Neural progenitor cell (in vitro differentiated cells): ENCODE data around the gene CNTN2. TPM values are rescaled to one million over a fixed set of nuclear protein-coding genes. Genes with fewer than 3 reads are reported as not detected.

Experiments
- DNase-seq: peaks from one replicate; pipeline ENCODE4 v3.0.0-alpha.2; 2016; ENCODE audit warnings: low spot score
- H2AFZ ChIP-seq: fragments of 200-600 bp; sonication (generic); replicated peaks from 2 replicates; pipeline ENCODE4 v1.6.1; 2016; ENCODE audit warnings: antibody characterized with exemption
- H3F3A ChIP-seq: fragments of 200-600 bp; sonication (generic); 2 replicates; pipeline ENCODE4 v1.6.1; 2016; ENCODE audit warnings: antibody characterized with exemption, low read depth
- H3K27ac ChIP-seq: fragments of 200-600 bp; sonication (generic); 2 replicates; pipeline ENCODE4 v1.5.1; 2016; ENCODE audit warnings: mild to moderate bottlenecking
- H3K27me3 ChIP-seq: fragments of 200-600 bp; sonication (generic); 2 replicates; pipeline ENCODE4 v1.6.1; 2016; ENCODE audit warnings: mild to moderate bottlenecking, moderate library complexity
- H3K36me3 ChIP-seq: fragments of 200-600 bp; sonication (generic); 2 replicates; pipeline ENCODE4 v1.5.1; 2016
- H3K4me1 ChIP-seq: fragments of 200-600 bp; sonication (generic); 2 replicates; pipeline ENCODE4 v1.6.1; 2016; ENCODE audit warnings: mixed run types
- H3K4me2 ChIP-seq: fragments of 200-600 bp; sonication (generic); 2 replicates; pipeline ENCODE4 v1.6.1; 2016
- H3K4me3 ChIP-seq: fragments of 200-600 bp; sonication (generic); 2 replicates; pipeline ENCODE4 v1.5.1; 2016
- H3K79me2 ChIP-seq: fragments of 200-600 bp; sonication (generic); 2 replicates; pipeline ENCODE4 v1.6.1; 2016; ENCODE audit warnings: low read depth
- H3K9ac ChIP-seq: fragments of 200-600 bp; sonication (generic); 2 replicates; pipeline ENCODE4 v1.6.1; 2016
- H3K9me3 ChIP-seq: fragments of 200-600 bp; sonication (generic); 2 replicates; pipeline ENCODE4 v1.5.1; 2016; ENCODE audit warnings: low read depth
- H4K20me1 ChIP-seq: fragments of 200-600 bp; sonication (generic); 2 replicates; pipeline ENCODE4 v1.6.1; 2016; ENCODE audit warnings: low read depth
- H3K27ac Mint-ChIP-seq: 3 replicates; pipeline ENCODE4 v1.8.0; 2021; ENCODE audit warnings: mixed read lengths
- H3K27me3 Mint-ChIP-seq: 2 replicates; pipeline ENCODE4 v1.8.0; 2022; ENCODE audit warnings: low read depth, mild to moderate bottlenecking, inconsistent platforms, moderate library complexity, mixed read lengths; ENCODE audit not compliant: insufficient read depth
- H3K36me3 Mint-ChIP-seq: 3 replicates; pipeline ENCODE4 v1.8.0; 2021; ENCODE audit warnings: mixed read lengths
- H3K4me1 Mint-ChIP-seq: 3 replicates; pipeline ENCODE4 v1.8.0; 2021; ENCODE audit warnings: mixed read lengths
- H3K4me3 Mint-ChIP-seq: 3 replicates; pipeline ENCODE4 v1.8.0; 2021; ENCODE audit warnings: mild to moderate bottlenecking, moderate library complexity, mixed read lengths
- H3K9me3 Mint-ChIP-seq: 3 replicates; pipeline ENCODE4 v1.8.0; 2020; ENCODE audit warnings: mixed read lengths
- EZH2 ChIP-seq: fragments of 200-600 bp; sonication (generic); IDR thresholded peaks from 2 replicates; pipeline ENCODE4 v1.6.1; 2017; ENCODE audit warnings: antibody characterized with exemption, mild to moderate bottlenecking, moderate library complexity
- EZH2phosphoT487 ChIP-seq: fragments of 200-600 bp; sonication (generic); IDR thresholded peaks from 2 replicates; pipeline ENCODE4 v1.6.1; 2017; ENCODE audit warnings: antibody characterized with exemption
- total RNA-seq: library from RNA; depleted of rRNA; stranded (reverse); fragments of >200 nt; gene quantifications from 2 replicates; pipeline ENCODE4 v1.2.3, GENCODE V29; 2015; ENCODE audit warnings: low replicate concordance
- TF ChIP-seq, protein P1 (sequence below): fragments of 200-600 bp; sonication (generic); IDR thresholded peaks from 2 replicates; pipeline ENCODE4 v1.5.1; 2017; ENCODE audit warnings: antibody characterized with exemption, mild to moderate bottlenecking

The CNTN2 gene
- total RNA-seq, 1 donor from 2014 or later = 8.4 TPM

GRCh38 chr1:205109269-205109668 is 66.3 kb downstream of the CNTN2 start:
- Histone ChIP-seq H3K27me3 (no peaks in the 10 kb centered on the region), H3K9me3 (no peaks in the 10 kb centered on the region), H2AFZ (no peak overlapping the region), H4K20me1 (no peaks in the 10 kb centered on the region), H3K9ac (no peak overlapping the region), H3K79me2 (no peaks in the 10 kb centered on the region), H3K27ac (no peak overlapping the region), H3K4me3 (no peak overlapping the region), H3K4me2 (no peak overlapping the region), H3K4me1 (no peaks in the 10 kb centered on the region), H3K36me3 (peaks cover 5% of the 10 kb centered on the region), H3F3A (no peaks in the 10 kb centered on the region)
- Mint-ChIP-seq H3K9me3 (no peaks in the 10 kb centered on the region), H3K27me3 (peaks cover 2% of the 10 kb centered on the region), H3K4me3 (no peak overlapping the region), H3K36me3 (peaks cover 22% of the 10 kb centered on the region), H3K4me1 (no peaks in the 10 kb centered on the region), H3K27ac (no peak overlapping the region)
- DNase-seq = no peak
- TF ChIP-seq, protein P1, sequence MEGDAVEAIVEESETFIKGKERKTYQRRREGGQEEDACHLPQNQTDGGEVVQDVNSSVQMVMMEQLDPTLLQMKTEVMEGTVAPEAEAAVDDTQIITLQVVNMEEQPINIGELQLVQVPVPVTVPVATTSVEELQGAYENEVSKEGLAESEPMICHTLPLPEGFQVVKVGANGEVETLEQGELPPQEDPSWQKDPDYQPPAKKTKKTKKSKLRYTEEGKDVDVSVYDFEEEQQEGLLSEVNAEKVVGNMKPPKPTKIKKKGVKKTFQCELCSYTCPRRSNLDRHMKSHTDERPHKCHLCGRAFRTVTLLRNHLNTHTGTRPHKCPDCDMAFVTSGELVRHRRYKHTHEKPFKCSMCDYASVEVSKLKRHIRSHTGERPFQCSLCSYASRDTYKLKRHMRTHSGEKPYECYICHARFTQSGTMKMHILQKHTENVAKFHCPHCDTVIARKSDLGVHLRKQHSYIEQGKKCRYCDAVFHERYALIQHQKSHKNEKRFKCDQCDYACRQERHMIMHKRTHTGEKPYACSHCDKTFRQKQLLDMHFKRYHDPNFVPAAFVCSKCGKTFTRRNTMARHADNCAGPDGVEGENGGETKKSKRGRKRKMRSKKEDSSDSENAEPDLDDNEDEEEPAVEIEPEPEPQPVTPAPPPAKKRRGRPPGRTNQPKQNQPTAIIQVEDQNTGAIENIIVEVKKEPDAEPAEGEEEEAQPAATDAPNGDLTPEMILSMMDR = no peak
- TF ChIP-seq EZH2phosphoT487 = no peak
- TF ChIP-seq EZH2 = no peak

- TF ChIP-seq EZH2phosphoT487 (no peak), EZH2 (no peak)
- TF ChIP-seq, protein P1 = no peak
- DNase-seq = no peak
- Histone ChIP-seq H3K9me3 (no peaks in the 10 kb centered on the region), H3K4me1 (no peaks in the 10 kb centered on the region), H3K4me2 (no peak overlapping the region), H3K36me3 (peaks cover 10% of the 10 kb centered on the region), H2AFZ (no peak overlapping the region), H3K27me3 (no peaks in the 10 kb centered on the region), H3K79me2 (peaks cover 2% of the 10 kb centered on the region), H3K9ac (no peak overlapping the region), H3K27ac (no peak overlapping the region), H4K20me1 (no peaks in the 10 kb centered on the region), H3K4me3 (no peak overlapping the region), H3F3A (no peaks in the 10 kb centered on the region)
- Mint-ChIP-seq H3K27ac (no peak overlapping the region), H3K4me1 (no peaks in the 10 kb centered on the region), H3K36me3 (peaks cover 20% of the 10 kb centered on the region), H3K9me3 (no peaks in the 10 kb centered on the region), H3K27me3 (peaks cover 2% of the 10 kb centered on the region), H3K4me3 (no peak overlapping the region)
These were observed 66.7 kb downstream of the CNTN2 start for GRCh38 chr1:205109711-205110110.

- no peak overlapping the region for H2AFZ ChIP-seq
- TF ChIP-seq EZH2phosphoT487 = no peak
- H3K9ac ChIP-seq = no peak overlapping the region
- H3K27me3 Mint-ChIP-seq = peaks cover 2% of the 10 kb centered on the region
- no peaks in the 10 kb centered on the region for H3F3A ChIP-seq
- H3K9me3 Mint-ChIP-seq = no peaks in the 10 kb centered on the region
- no peaks in the 10 kb centered on the region for H3K4me1 Mint-ChIP-seq
- H4K20me1 ChIP-seq = peaks cover 3% of the 10 kb centered on the region
- peaks cover 16% of the 10 kb centered on the region for H3K79me2 ChIP-seq
- peaks cover 10% of the 10 kb centered on the region for H3K36me3 Mint-ChIP-seq
- no peak for DNase-seq
- no peak overlapping the region for H3K27ac Mint-ChIP-seq
- no peak overlapping the region for H3K27ac ChIP-seq
- H3K27me3 ChIP-seq = no peaks in the 10 kb centered on the region
- H3K4me3 Mint-ChIP-seq = no peak overlapping the region
- no peak overlapping the region for H3K4me2 ChIP-seq
- no peaks in the 10 kb centered on the region for H3K9me3 ChIP-seq
- peaks cover 13% of the 10 kb centered on the region for H3K36me3 ChIP-seq
- no peaks in the 10 kb centered on the region for H3K4me1 ChIP-seq
- H3K4me3 ChIP-seq = no peak overlapping the region
These were observed 68.3 kb downstream of the CNTN2 start for GRCh38 chr1:205111354-205111753.

GRCh38 chr1:205118752-205119151 is 75.7 kb downstream of the CNTN2 start:
- H3K79me2 ChIP-seq = peaks cover 70% of the 10 kb centered on the region
- no peaks in the 10 kb centered on the region for H3K9me3 Mint-ChIP-seq
- H3K4me2 ChIP-seq = no peak overlapping the region
- no peak overlapping the region for H3K4me3 Mint-ChIP-seq
- no peak overlapping the region for H2AFZ ChIP-seq
- peaks cover 13% of the 10 kb centered on the region for H3K36me3 ChIP-seq
- H3K9ac ChIP-seq = no peak overlapping the region
- H3K36me3 Mint-ChIP-seq = no peaks in the 10 kb centered on the region
- TF ChIP-seq EZH2phosphoT487 (no peak), EZH2 (no peak)
- TF ChIP-seq, protein P1 = no peak
- DNase-seq = no peak
- H3K27me3 ChIP-seq = no peaks in the 10 kb centered on the region
- peaks cover 17% of the 10 kb centered on the region for H3K4me1 Mint-ChIP-seq
- H3K27ac ChIP-seq = no peak overlapping the region
- H3K4me1 ChIP-seq = peaks cover 15% of the 10 kb centered on the region
- no peak overlapping the region for H3K27ac Mint-ChIP-seq
- no peak overlapping the region for H3K4me3 ChIP-seq
- no peaks in the 10 kb centered on the region for H3K27me3 Mint-ChIP-seq
- peaks cover 7% of the 10 kb centered on the region for H3F3A ChIP-seq
- peaks cover 29% of the 10 kb centered on the region for H4K20me1 ChIP-seq
- H3K9me3 ChIP-seq = no peaks in the 10 kb centered on the region
